Omental fat pad (tissue), 4 donors: ENCODE measurements around the gene GALNT15. TPM values are rescaled to one million over a fixed set of nuclear protein-coding genes. Genes with fewer than 3 reads are reported as not detected.

ENCODE experiments used
- ATAC-seq: fragments of 150-250 bp; one replicate; pipeline ENCODE4 v1.9.1; 2016; ENCODE audit warnings: mild to moderate bottlenecking, moderate library complexity; ENCODE audit not compliant: low FRiP score
- DNase-seq: peaks from one replicate; pipeline ENCODE4 v3.0.0-alpha.2; 2019; ENCODE audit warnings: low spot score
- total RNA-seq, 4 donors: library from RNA; depleted of rRNA; stranded (reverse); fragments of >200 nt; gene quantifications; one replicate each; pipeline ENCODE4 v1.1.0, GENCODE V29; 2016
- TF ChIP-seq, protein P1 (sequence below), 3 donors: fragments of 450-650 bp; IDR thresholded peaks; one replicate each; pipeline ENCODE4 v1.5.1; 2016 to 2017; ENCODE audit warnings: antibody characterized with exemption in 3 of 3, mild to moderate bottlenecking in 3 of 3, moderate library complexity in 2 of 3

GALNT15 gene
- total RNA-seq, 4 donors from 2014 or later: 135 to 717 (median 384) TPM

DNA sequence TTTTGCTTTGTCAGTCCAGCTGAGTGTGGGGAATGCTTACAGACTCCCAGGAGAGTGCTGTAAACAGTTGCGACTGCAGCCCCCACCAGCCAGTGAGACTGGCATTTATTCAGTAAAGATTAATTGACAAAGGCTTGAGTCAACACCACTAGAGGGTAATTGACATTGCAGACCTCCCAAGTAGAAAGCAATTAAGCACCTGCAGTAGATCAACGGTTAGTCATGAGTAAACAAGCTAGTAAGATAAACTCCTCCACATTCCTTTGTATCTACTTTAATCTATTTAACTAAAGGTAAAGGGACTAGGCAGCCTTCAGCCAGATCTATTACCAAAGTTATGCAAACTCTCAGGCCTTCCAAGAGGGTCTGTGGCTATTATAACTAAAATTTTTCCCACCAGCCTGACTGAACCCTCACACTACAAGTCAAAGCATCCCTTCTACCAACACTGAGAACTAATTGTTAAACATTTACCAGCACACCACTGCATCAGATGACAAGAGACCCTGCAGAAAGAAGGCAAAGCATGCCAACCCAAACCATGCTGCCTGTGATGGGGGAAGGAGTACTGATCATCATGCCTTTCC, 30.5 kb upstream of the GALNT15 start:
- TF ChIP-seq, protein P1, sequence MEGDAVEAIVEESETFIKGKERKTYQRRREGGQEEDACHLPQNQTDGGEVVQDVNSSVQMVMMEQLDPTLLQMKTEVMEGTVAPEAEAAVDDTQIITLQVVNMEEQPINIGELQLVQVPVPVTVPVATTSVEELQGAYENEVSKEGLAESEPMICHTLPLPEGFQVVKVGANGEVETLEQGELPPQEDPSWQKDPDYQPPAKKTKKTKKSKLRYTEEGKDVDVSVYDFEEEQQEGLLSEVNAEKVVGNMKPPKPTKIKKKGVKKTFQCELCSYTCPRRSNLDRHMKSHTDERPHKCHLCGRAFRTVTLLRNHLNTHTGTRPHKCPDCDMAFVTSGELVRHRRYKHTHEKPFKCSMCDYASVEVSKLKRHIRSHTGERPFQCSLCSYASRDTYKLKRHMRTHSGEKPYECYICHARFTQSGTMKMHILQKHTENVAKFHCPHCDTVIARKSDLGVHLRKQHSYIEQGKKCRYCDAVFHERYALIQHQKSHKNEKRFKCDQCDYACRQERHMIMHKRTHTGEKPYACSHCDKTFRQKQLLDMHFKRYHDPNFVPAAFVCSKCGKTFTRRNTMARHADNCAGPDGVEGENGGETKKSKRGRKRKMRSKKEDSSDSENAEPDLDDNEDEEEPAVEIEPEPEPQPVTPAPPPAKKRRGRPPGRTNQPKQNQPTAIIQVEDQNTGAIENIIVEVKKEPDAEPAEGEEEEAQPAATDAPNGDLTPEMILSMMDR (IDR thresholded peaks at IDR 0.05): no peak
- no peak for DNase-seq
- ATAC-seq: no peak

DNA sequence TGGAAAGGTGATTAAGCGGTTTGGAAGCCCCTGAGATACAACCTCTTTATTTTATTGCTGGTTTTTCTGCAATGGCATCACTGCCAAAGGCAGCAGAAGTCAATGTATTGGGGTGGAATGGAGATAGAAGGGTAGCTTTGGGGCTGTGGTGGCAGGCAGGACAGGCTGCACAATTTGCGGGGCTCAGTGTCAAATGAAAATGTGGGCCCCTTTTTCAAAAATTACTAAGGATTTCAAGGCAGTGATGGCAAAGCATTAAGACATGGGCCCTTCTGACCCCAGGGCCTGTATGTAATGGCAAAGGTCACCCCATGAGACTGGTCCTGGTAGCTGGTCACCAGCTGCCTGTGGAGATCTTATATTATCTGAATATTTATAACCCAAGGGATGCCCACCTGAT, 29.3 kb upstream of the GALNT15 start:
- DNase-seq: no peak
- TF ChIP-seq, protein P1 (IDR thresholded peaks at IDR 0.05): no peak
- ATAC-seq: no peak

DNA sequence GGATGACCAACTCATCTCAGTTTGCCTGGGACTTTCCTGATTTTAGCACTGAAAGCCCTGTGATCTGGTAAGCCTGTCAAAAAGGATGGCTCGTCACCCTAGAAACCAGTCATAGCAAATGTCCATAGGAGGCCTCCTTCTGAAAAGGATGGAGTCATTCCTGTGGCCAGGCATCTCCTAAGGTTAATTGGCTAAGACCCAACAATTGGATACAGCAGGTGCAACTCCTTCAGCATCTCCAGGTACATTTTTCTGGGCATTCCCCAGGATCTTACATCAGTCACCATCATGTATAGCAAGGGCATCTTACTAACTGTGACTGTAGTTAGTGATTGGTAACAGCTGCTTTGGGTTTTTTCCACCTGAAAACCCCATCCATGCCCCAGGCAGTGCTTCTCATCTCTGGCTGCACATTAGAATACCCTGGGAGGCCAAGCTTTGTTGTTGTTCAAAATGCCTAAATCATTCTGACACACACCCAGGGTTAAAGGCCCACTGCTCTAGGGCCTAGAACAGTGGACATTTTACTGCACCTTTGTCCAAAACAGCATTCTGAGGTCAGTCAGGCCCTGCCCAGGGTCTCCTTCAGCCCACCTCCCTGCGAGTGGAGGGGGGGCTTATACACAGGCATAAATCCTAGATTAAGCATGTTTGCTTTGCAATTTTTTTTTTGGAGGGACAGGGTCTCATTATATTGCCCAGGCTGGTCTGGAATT, 28.3 kb upstream of the GALNT15 start:
- TF ChIP-seq, protein P1 (IDR thresholded peaks at IDR 0.05): no peak
- no peak for ATAC-seq
- DNase-seq: no peak

DNA sequence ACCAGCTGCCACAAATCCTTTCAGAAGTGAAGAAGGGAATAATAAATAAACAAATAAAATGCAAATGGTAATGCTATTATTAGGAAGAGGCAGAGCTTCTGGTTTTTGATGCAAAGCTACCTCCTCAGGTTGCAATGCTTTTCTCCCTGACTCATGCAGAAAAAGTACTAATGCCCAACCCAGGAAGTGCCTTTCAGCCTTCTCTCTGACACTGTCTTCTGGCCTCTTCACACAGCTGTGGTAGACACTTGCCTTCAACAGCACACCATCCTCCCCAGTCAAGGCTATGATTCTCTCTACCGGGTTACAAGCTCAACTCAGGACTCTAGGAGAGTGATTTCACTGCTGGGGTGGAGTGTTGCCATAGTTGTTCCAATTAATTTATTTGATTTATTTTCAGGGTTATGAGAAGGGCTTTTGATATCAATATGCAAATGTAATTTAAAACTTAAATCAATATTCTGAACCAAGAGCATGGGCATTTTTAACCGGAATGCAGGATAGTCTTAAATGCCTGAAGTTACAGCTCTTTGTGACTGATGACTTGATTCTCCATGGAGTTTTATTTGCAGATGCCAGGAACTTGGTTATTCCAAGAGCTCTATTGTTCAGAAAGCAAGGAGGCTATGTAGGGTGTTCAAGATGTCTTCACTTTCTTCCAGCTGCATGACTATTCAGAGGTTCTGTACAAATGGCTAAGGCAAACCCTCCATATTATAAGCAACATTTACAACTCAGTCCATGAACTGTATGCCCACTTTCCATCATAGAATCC, 27.1 kb upstream of the GALNT15 start:
- ATAC-seq: no peak
- DNase-seq: no peak

DNA sequence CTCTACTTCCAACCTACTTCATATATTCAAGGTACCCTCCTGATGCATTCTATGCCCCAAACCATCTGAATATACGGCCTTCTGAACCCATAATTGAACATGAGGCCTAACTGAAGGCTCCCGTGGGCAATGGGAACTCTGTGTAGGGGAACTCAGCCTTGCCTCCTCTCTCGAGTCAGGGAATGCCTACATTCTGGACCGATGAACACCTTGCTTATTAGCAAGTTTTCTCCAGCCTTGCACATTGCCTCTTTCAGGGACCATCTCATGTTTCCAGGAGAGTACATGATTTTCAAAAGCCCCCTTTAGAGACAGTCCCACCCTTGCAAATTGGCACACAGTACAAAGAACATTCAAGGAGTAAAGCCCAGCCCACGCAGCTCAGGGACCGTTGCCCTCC, 26.3 kb upstream of the GALNT15 start:
- ATAC-seq: no peak
- TF ChIP-seq, protein P1 (IDR thresholded peaks at IDR 0.05): no peak
- DNase-seq: no peak

More for the DNA sequence above, 27.1 kb upstream of the GALNT15 start:
- TF ChIP-seq, protein P1 (IDR thresholded peaks at IDR 0.05): no peak

DNA sequence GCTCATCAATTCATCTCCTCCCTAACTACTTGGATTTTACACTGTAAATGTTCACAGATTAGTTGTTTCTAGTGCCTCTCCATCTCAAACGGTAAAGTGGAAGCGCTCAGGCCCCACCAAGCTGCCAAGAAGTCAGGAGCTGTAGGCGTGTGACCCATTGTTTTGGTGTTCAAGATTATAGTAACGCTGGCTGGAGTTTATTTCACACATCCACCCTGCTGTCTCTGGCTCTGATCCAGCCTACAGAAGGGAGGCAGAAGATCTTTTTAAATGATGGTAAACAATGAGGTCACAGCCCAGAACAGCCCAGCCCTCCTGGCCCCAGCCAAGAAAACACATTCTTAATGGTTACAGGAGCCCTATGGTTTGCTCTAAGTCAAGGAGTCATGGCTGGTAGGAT, 25.7 kb upstream of the GALNT15 start:
- DNase-seq (peak; percentile 41), ATAC-seq (peak; percentile 92)
- TF ChIP-seq, protein P1 (IDR thresholded peaks at IDR 0.05): no peak
